ENCODE data around the gene TLCD3B. TPM values are rescaled to one million over a fixed set of nuclear protein-coding genes. Genes with fewer than 3 reads are reported as not detected.
A peak's percentile ranks its signal among the peaks of the same experiment; 100 is the strongest.

Gene TLCD3B
- total RNA-seq, 1 experiment from 2014 or later: 0.47 TPM

DNA sequence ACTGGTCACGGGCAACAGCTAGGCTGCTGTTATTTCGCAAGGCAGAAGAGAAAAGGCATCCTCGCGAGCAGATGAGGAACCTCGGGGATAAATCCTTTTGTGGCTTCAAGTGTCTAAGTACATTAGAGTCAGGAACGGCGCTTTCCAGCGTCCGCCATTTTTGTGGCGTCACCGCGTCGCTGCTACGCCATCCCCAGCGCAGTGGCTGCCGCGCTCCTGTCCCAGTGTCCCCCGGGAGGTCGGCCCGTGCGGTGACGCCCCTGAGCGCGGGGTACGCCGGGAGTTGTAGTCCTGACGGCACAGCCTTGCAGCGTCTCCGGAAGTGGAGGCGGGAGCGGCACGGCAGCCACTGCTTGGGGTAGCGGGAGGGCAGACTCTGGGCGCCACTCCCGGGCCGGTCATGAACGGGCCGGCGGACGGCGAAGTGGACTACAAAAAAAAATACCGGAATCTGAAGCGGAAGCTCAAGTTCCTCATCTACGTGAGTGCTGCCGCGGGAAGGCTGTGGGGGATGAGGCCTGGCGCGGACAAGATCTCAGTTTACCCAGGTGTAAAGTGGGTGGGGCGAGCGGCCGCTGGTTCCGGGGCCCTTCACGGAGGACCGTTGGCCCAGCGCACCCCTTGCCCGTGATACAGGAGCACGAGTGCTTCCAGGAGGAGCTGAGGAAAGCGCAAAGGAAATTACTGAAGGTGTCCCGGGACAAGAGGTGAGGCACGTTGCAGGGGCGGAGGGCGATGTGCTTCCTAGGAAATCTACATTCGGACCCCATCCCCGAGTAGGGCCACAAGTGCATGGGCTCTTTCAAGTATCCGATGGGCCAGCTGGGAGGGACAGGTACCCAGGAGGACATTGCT is 34.9 kb downstream of the TLCD3B start, which contains the start of gene INO80E:
INO80E (plus strand) TSS at position 331 of the 855 bp plus-strand sequence; CDS start at position 401, 70 bp downstream.
- intact Hi-C loops (cut with micrococcal nuclease): loop anchor here (2.0 kb wide), 1 partner anchor 133 kb away; the partner anchor contains the start of gene CDIPT
- Histone ChIP-seq H3K9me3 (ENCODE audit: low read length) (no peaks in the 10 kb centered on the region), H3K79me2 (ENCODE audit: low read length) (peaks cover 12% of the 10 kb centered on the region), H4K20me1 (ENCODE audit: low read length) (no peaks in the 10 kb centered on the region), H3K4me2 (ENCODE audit: low read length) (peak within 1 kb of the TSS; percentile 100), H3K9me2 (replicated peaks; ENCODE audit: low read length) (no peaks in the 10 kb centered on the region), H3K27me3 (ENCODE audit: low read length) (no peaks in the 10 kb centered on the region), H2AFZ (ENCODE audit: low read length) (peak within 1 kb of the TSS; percentile 100), H3K9ac (ENCODE audit: low read length) (peak within 1 kb of the TSS; percentile 100), H3K27ac (ENCODE audit: low read length) (peak within 1 kb of the TSS; percentile 92), H3K4me3 (ENCODE audit: low read length) (peak within 1 kb of the TSS; percentile 91), H3K36me3 (ENCODE audit: low read depth, low read length) (peaks cover 8% of the 10 kb centered on the region; the same call in 1 of the 2 replicates), H3K4me1 (ENCODE audit: insufficient read depth, low read length) (peaks cover 24% of the 10 kb centered on the region), H3F3A (ENCODE audit: low read length, unreplicated experiment) (no peaks in the 10 kb centered on the region)
- peak; percentile 94 for DNase-seq
- TF ChIP-seq, protein P1, sequence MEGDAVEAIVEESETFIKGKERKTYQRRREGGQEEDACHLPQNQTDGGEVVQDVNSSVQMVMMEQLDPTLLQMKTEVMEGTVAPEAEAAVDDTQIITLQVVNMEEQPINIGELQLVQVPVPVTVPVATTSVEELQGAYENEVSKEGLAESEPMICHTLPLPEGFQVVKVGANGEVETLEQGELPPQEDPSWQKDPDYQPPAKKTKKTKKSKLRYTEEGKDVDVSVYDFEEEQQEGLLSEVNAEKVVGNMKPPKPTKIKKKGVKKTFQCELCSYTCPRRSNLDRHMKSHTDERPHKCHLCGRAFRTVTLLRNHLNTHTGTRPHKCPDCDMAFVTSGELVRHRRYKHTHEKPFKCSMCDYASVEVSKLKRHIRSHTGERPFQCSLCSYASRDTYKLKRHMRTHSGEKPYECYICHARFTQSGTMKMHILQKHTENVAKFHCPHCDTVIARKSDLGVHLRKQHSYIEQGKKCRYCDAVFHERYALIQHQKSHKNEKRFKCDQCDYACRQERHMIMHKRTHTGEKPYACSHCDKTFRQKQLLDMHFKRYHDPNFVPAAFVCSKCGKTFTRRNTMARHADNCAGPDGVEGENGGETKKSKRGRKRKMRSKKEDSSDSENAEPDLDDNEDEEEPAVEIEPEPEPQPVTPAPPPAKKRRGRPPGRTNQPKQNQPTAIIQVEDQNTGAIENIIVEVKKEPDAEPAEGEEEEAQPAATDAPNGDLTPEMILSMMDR (conservative IDR thresholded peaks at IDR 0.05; ENCODE audit: low read depth, low read length): no peak
- TF ChIP-seq EZH2phosphoT487 (IDR thresholded peaks at IDR 0.05; ENCODE audit: borderline replicate concordance, low read length) (no peak), EZH2 (IDR thresholded peaks at IDR 0.05; ENCODE audit: low read length, unreplicated experiment) (no peak)
- POLR2A ChIA-PET (ENCODE audit: unreplicated experiment): no interaction called here
- ATAC-seq: peak; percentile 94
- BruUV-seq (replicated peaks): TSS peak; percentile 34
- CTCF ChIA-PET: interaction anchor here (0.5 kb wide), 1 partner anchor 9 kb away, joined by 4 read pairs; no protein-coding TSS in a partner anchor

DNA sequence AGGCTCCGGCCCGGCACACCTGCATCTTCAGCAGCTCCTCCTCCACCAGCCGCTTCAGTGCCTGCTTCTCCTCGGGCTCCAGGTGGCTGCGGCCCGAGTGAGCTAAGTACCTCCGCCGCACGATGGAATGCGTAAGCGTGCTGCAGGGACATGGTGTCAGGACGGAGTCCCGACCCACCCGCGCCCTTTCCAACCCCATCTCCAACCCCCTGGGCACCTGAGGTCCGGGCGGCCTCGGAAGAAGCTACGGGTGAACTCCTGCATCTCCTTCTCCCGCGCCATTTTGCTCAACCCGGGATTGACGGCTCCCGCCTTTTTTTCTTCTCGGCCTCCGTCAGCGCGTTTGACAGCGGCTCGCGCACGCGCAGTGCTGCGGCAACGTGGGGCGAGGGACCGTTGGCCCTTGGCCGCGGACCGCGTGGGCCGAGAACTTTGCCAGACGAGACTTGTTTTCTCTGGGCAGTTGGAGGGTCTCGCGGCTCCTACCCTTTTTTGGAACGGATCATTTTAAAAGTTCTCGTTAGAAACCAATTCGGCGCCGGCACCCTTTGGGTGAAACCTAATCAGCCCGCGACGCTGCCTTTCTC is 35.7 kb downstream of the TLCD3B start, which contains the start of gene HIRIP3:
HIRIP3 (minus strand) TSS at position 294 of the 587 bp plus-strand sequence; CDS start at position 282, 12 bp downstream.
- TF ChIP-seq EZH2 (IDR thresholded peaks at IDR 0.05; ENCODE audit: low read length, unreplicated experiment): no peak
- TF ChIP-seq, protein P1 (conservative IDR thresholded peaks at IDR 0.05; ENCODE audit: low read depth, low read length): no peak
- no peak for TF ChIP-seq EZH2phosphoT487 (IDR thresholded peaks at IDR 0.05; ENCODE audit: borderline replicate concordance, low read length)
- TSS peak; percentile 71 for BruUV-seq (replicated peaks)
- intact Hi-C loops (cut with micrococcal nuclease): no loop called here
- H3K79me2 ChIP-seq (ENCODE audit: low read length): peaks cover 12% of the 10 kb centered on the region
- peak within 1 kb of the TSS; percentile 100 for H3K4me2 ChIP-seq (ENCODE audit: low read length)
- peaks cover 24% of the 10 kb centered on the region for H3K4me1 ChIP-seq (ENCODE audit: insufficient read depth, low read length)
- DNase-seq: peak; percentile 77
- H3K36me3 ChIP-seq (ENCODE audit: low read depth, low read length): peaks cover 8% of the 10 kb centered on the region; the same call in 1 of the 2 replicates
- peak within 1 kb of the TSS; percentile 100 for H3K9ac ChIP-seq (ENCODE audit: low read length)
- H3K9me2 ChIP-seq (replicated peaks; ENCODE audit: low read length): no peaks in the 10 kb centered on the region
- H4K20me1 ChIP-seq (ENCODE audit: low read length): no peaks in the 10 kb centered on the region
- H3K9me3 ChIP-seq (ENCODE audit: low read length): no peaks in the 10 kb centered on the region
- H3K27me3 ChIP-seq (ENCODE audit: low read length): no peaks in the 10 kb centered on the region
- peak within 1 kb of the TSS; percentile 92 for H3K27ac ChIP-seq (ENCODE audit: low read length)
- ChIA-PET POLR2A (ENCODE audit: unreplicated experiment) (no interaction called here), CTCF (no interaction called here)
- peak within 1 kb of the TSS; percentile 100 for H2AFZ ChIP-seq (ENCODE audit: low read length)
- no peaks in the 10 kb centered on the region for H3F3A ChIP-seq (ENCODE audit: low read length, unreplicated experiment)
- H3K4me3 ChIP-seq (ENCODE audit: low read length): peak within 1 kb of the TSS; percentile 91
- peak; percentile 42 for ATAC-seq

All from PC-3 (cell line).